ENCODE data around the gene KLF6.
A peak's percentile ranks its signal among the peaks of the same experiment; 100 is the strongest.

KLF6 gene

GRCh38 chr10:3786295-3787015 is 1.4 kb upstream of the KLF6 start:
- peak; percentile 71 for DNase-seq

- peak; percentile 56 for DNase-seq
Measured at GRCh38 chr10:3785851-3786271, 852 bp upstream of the KLF6 start.

DNA sequence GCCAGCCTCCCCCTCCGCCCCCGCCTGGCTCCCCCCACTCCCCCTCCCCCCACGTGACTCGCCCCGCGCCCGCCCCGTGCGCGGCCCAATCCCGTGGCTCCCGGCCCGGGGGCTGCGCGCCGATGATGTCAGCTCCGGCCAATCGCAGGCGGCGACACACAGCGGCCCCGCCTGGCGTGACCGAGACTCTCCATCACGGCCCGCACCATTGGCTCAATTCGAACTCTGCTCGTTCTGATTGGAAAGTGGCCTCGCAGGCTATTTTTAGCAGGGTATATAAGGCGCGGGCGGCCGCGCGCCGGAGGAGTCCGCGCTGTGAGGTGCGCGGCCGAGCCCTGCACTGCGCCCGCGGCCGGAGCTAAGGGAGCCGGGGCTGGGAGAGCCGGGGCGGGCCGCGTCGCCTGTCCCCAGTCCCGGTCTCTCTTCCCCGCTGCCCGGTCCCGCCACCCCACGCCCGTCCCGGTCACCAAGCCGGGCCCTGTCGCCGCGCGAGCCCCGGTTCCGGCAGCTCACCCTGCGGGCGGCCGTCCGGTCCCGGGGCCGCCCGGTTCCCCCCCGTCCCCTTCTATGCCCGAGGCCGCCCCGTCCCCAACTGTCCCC is 342 bp upstream of the KLF6 start:
- peak; percentile 99 for DNase-seq

GRCh38 chr10:3783682-3784432 is 1.2 kb downstream of the KLF6 start:
- DNase-seq, result peak; percentile 62

GRCh38 chr10:3783316-3783681 is 1.7 kb downstream of the KLF6 start:
- DNase-seq, result peak; percentile 75

DNA sequence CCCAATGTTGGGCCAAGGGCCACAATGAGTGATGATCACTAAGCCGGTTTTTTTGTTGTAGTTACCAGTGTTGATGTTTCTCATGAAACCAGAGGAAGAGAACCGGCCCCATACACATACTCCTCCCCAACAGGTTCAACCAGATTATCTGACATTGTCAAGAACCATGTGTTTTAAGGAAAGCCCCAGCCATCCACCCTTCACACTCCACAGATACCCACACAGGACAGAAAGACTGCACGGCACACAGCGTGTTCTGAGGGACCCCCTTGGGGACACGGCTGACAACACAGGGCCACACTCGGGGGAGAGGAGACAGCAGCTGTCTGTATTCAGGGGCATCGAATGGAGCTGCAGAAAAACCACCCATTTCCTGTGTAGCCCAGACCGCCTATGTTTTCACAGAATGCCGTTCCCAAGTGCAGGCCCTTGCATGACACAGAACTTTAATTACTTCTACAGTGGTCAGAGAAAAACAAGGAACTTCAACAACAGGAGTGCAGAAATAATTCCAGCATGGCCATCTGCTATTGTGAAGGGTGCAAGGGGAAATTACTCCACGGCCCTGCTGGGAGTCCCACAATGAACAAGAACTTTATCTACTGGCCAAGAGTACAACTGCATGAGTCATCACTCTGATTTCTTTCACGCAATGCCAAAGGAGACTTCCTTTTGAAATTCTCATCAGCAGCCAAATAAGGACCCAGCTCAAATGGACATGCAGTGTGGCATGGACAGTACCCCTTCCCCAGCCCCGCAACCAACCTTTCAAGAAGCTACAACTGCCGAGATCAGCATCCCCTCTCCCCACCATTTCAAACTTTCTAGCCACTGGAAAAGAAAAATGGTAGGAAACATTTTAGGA is 2.3 kb downstream of the KLF6 start:
- DNase-seq, result peak; percentile 91

GRCh38 chr10:3782146-3782450 is 2.9 kb downstream of the KLF6 start:
- peak; percentile 81 for DNase-seq

- DNase-seq, result peak; percentile 75
Measured at GRCh38 chr10:3781468-3782145, 3.4 kb downstream of the KLF6 start.

- DNase-seq, result peak; percentile 46
Measured at GRCh38 chr10:3780771-3781467, 4.1 kb downstream of the KLF6 start.

DNA sequence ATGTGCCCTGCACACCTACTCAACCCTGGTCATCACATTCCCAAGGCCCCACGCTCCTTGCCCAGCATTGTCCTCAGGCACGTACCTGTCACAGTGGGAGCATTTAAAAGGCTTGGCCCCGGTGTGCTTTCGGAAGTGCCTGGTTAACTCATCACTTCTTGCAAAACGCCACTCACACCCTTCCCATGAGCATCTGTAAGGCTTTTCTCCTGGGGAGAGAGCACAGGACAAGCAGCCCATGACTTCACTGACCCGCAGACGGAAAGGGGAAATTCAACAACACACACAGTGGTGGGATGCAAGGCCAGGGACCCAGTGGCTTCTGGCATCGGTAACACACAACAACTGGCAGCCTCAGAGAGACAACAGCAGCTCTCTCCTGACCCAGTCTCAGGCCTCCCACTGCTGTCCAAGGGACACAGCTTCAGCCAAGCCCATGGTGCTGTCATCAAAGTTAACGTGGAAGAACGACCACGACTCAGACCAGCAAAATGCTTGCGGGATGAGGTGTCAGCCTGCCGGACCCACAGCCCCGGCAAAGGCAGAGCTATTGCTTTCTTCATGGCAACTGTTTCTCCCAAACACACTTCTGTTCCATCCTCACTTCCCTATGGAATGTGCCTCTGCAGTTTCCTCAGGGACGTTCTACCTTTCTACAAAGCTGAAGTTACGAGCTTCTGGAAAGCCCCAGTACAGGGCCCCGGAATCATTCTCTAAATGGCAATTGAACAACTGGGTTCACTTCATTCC is 4.8 kb downstream of the KLF6 start:
- DNase-seq, result peak; percentile 49

GRCh38 chr10:3779158-3779741 is 5.8 kb downstream of the KLF6 start:
- peak; percentile 39 for DNase-seq

DNA sequence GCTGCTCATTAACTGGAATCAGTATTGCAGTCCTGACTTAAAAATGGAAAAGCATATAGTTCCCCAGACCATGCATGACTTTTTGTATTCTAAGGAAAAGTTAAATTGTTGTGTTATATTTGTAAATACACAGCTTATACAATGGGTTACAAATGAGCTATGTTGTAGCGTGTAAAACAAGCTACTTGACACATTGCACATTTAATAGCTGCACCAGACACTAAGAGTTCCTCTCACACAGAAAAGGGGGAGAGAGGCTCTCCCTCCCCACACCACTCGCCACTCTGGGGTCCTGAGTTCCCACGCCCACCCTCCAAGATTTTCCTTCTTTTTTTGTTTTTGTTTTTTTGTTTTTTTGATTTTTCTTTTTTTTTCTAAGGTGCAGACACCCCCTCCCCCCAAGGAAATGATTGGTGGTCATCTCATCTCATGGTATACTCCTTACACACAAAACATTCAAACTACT is 6.3 kb downstream of the KLF6 start:
- DNase-seq, result peak; percentile 26

DNA sequence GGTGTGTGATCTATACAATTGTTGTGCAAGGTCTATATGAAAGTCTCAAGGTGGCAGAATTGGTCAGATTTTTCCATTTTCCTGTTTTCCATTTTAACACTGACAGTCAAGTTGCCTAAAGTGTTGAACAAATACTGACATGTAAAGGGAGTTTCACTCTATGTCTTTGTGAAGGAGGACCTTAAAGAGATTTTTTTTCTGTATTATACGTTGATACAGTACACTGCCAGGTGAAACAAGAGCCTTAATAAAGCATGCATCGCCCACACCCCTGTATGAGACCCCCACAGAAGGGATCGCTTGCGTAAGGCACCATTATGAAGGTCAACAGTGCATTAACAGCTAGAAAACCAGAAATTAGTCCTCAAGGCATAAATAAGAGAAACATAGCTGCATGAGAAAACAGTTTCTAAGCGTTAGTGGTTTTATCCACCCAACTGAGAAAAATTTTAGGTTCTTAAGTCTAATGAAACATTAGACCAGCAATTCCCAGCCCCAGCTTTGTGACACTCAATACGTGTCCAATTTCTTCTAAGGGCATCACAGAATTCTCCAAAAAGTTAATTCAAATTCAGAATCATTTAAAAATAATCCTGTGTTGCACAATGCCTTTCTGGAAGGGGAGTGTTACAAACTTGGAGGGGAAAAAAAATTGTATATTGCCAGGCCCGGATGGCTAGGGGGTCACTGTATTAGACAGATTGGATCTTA is 6.9 kb downstream of the KLF6 start:
- DNase-seq, result peak; percentile 27

GRCh38 chr10:3776796-3777571 is 8.0 kb downstream of the KLF6 start:
- peak; percentile 91 for DNase-seq

- DNase-seq, result peak; percentile 41
Measured at GRCh38 chr10:3775696-3776551, 9.1 kb downstream of the KLF6 start.

DNA sequence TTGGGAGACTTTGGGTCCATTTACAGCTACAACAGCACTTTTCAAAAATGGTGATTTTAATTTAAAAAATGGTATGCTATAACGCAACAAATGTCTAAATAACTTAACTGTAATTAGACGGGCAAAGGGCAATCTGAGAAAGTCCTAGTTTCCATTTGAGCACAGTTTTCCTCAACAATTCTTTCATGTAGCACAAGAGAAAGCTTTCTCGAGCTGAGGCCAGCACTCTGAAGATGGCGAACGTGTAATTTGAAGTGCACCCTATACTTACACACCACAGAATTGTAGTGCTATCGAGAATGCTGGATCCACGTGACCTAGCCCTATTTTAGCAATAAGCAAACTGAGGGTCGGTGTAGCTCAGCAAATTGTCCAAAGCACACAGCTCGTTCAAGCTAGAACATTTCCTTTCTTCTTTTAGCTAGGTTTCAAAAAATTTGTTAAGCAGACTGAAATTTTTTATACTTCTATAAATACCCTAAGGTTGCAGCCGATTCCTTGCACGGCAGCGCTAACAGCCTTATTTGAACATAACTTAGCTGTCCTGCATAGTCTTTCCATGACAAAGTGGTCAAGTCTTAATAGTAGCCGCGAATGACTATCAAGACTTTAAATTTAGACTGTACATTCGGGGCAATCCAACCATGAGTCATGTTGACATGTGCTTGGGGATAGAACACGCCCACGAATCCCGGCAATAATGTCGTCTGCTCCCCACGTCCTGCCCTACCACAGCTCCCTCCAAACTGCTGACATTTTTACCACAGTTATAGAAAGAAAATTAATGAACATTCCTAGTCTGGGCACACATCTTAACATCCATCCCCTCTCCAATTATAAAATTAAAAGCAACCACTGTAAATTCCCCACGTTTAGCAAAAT is 10.0 kb downstream of the KLF6 start:
- DNase-seq, result peak; percentile 41

Data from CD4-positive, alpha-beta T cell treated with Interleukin-4 for 4 hours (primary cell).